ENCODE measurements around the gene TMEM232. TPM values are rescaled to one million over a fixed set of nuclear protein-coding genes. Genes with fewer than 3 reads are reported as not detected.
"Not testable (repeated sequence)": the region's sequence is repeated elsewhere in the genome, so short reads cannot be mapped to it uniquely, and the experiment has no call there.

Gene TMEM232
- total RNA-seq, 4 donors from 2014 or later, result 1.9 to 3.6 (median 2.5) TPM

DNA sequence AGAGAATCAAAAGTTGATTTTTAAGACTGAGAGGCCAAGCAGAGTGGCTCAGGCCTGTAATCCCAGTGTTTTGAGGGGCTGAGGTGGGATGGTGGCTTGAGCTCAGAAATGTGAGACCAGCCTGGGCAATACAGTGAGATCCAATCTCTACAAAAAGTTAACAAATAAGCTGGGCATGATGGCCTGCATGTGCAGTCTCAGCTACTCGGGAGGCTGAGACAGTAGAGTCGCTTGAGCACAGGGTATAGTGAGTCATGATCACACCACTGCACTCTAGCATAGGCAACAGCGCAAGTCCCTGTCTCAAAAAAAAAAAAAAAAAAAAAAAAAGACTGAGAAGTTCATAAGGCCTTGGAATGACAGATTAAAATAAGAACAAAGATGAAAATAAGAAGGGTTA lies 177.2 kb downstream of the TMEM232 start:
- DNase-seq (ENCODE audit: low spot score) (no peak), ATAC-seq (ENCODE audit: low FRiP score) (no peak)
- TF ChIP-seq CTCF (IDR thresholded peaks at IDR 0.05), result no peak

GRCh38 chr5:110548171-110548570 lies 178.3 kb downstream of the TMEM232 start:
- ATAC-seq (ENCODE audit: low FRiP score) (no peak), DNase-seq (ENCODE audit: low spot score) (no peak)
- no peak for TF ChIP-seq CTCF (IDR thresholded peaks at IDR 0.05)

- ATAC-seq (ENCODE audit: low FRiP score) (no peak), DNase-seq (ENCODE audit: low spot score) (no peak)
- no peak for TF ChIP-seq CTCF (IDR thresholded peaks at IDR 0.05)
These were observed 179.0 kb downstream of the TMEM232 start for GRCh38 chr5:110547495-110547894.

DNA sequence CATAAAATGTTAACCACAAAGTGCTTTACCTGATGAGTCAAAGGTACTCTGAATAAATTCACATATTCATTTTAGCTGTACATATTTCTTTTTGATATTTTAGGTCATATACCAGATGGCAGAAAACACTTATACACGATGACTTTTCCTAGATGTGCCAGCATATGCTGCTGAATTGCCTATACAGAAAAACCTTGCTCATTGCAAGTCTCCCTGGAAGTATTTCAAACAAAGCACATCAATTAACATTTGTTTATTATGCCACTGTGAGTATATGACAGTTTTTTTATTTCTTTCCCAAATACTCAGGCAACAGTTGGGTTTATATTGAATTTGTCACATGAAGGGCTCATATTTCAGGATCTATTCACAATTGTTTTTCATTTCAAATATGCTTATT lies 180.8 kb downstream of the TMEM232 start:
- ATAC-seq (ENCODE audit: low FRiP score) (no peak), DNase-seq (ENCODE audit: low spot score) (no peak)
- no peak for TF ChIP-seq CTCF (IDR thresholded peaks at IDR 0.05)

DNA sequence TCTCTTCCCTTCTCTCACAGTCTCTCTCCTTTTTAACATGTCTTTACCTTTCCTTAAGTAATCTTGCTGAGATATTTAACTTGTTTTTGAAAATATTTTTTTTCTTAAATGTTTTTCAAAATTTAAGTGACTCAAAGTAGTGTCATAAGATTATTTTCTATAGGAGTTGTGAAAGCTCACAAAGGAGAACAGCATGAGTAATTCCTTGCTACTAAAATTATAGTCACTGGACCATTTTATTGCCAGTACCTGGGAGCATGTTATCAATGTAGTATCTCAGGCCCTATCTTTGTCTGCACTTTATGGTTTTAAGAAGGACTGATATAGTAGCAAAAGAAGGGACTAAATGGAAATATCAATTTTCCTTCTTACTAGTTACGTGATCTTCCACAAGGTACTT lies 181.9 kb downstream of the TMEM232 start:
- DNase-seq (ENCODE audit: low spot score), result no peak
- no peak for ATAC-seq (ENCODE audit: low FRiP score)
- no peak for TF ChIP-seq CTCF (IDR thresholded peaks at IDR 0.05)

DNA sequence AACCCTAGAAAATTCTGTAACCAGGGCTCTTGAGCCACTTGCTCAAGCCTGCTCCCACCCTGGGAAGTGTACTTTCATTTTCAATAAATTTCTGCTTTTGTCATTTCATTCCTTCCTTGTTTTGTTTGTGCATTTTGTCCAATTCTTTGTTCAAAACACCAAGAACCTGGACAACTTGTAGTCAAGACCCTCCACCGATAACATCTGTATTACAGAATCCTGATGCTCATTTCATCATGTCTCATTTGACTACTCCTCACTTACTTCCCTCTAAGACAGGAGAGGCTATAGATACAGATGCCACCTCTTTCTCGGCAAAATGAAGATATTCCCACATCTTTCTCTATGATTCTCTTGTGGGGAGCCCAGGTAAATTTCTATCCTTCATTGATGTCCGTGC lies 183.5 kb downstream of the TMEM232 start:
- ATAC-seq (ENCODE audit: low FRiP score) (no peak), DNase-seq (ENCODE audit: low spot score) (no peak)
- TF ChIP-seq CTCF (IDR thresholded peaks at IDR 0.05), result no peak

GRCh38 chr5:110536120-110537115 lies 190.1 kb downstream of the TMEM232 start:
- no peak for TF ChIP-seq CTCF (IDR thresholded peaks at IDR 0.05)
- DNase-seq (ENCODE audit: low spot score), result no peak
- ATAC-seq (ENCODE audit: low FRiP score), result no peak

- not testable (repeated sequence) for DNase-seq (ENCODE audit: low spot score); ATAC-seq (ENCODE audit: low FRiP score)
These were observed 191.3 kb downstream of the TMEM232 start for GRCh38 chr5:110535146-110535545.
